SJCRH30 (cell line): Measurements from ENCODE around the gene MYT1. TPM values are rescaled to one million over a fixed set of nuclear protein-coding genes. Genes with fewer than 3 reads are reported as not detected.
"Not testable (repeated sequence)": the region's sequence is repeated elsewhere in the genome, so short reads cannot be mapped to it uniquely, and the experiment has no call there.

Experiments
- DNase-seq, 2 experiments: peaks; one replicate each; pipeline ENCODE4 v3.0.0-alpha.2; 2015 to 2020
- H3K27ac ChIP-seq: fragments of 250-450 bp; sonication (Bioruptor Pico); 2 replicates; pipeline ENCODE4 v1.5.1; 2020; ENCODE audit warnings: mild to moderate bottlenecking, moderate library complexity
- H3K27me3 ChIP-seq: fragments of 250-450 bp; sonication (Bioruptor Pico); 2 replicates; pipeline ENCODE4 v1.5.1; 2020; ENCODE audit warnings: mild to moderate bottlenecking, moderate library complexity
- H3K36me3 ChIP-seq: fragments of 250-450 bp; sonication (Bioruptor Pico); 2 replicates; pipeline ENCODE4 v1.5.1; 2020; ENCODE audit warnings: mild to moderate bottlenecking, moderate library complexity
- H3K4me1 ChIP-seq: fragments of 250-450 bp; sonication (Bioruptor Pico); 2 replicates; pipeline ENCODE4 v1.5.1; 2020; ENCODE audit warnings: mild to moderate bottlenecking, moderate library complexity
- H3K4me3 ChIP-seq: fragments of 250-450 bp; sonication (Bioruptor Pico); 2 replicates; pipeline ENCODE4 v1.5.1; 2020; ENCODE audit warnings: mild to moderate bottlenecking, moderate library complexity
- H3K9me3 ChIP-seq: fragments of 250-450 bp; sonication (Bioruptor Pico); replicated peaks from 2 replicates; pipeline ENCODE4 v1.5.1; 2020; ENCODE audit warnings: mild to moderate bottlenecking, moderate library complexity
- total RNA-seq: library from RNA; depleted of rRNA; stranded (reverse); fragments of >200 nt; shearing (Covaris generic); gene quantifications from 2 replicates; pipeline ENCODE4 v1.2.3, GENCODE V29; 2014

MYT1 gene
- total RNA-seq, 1 experiment from 2014 or later = not detected

DNA sequence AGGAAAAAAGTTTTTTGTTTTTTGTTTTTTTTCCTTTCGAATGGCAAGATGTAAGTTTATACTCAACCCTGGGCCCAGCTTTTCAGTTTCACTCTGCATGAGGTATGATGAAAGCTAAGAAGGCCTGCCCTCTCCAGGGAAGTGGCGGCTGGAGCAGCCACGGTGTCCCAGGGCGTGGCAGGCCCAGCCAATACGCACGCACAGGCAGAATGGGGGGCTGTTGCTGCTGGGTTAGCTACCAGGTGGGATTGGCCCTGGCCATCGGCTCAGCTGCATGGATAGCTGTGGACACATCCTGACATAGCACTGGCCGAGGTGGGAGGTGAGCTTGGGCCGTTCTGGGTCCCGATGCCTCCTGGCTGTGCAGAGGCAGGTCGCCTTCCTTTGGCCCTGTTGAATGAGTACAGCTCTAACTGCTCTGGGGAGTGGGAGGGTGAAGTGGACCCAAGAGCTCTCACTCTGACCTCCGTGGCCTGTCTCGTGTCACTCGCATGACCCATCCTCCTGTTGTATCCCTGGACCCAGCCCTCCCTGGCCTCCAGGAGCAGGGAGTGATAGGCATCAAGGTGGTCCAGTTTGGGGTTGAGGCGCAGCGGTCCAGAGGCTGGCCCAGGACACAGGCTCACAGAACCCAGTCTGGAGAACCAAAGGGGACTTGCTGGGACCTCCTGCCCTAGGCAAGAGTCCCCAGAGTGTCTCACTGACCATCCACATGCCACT lies 18.1 kb downstream of the MYT1 start:
- Histone ChIP-seq H3K27ac (no peak overlapping the region), H3K4me3 (no peak overlapping the region), H3K36me3 (no peaks in the 10 kb centered on the region), H3K9me3 (peaks cover 4% of the 10 kb centered on the region; the same call in 1 of the 2 replicates), H3K4me1 (no peaks in the 10 kb centered on the region), H3K27me3 (peaks cover 20% of the 10 kb centered on the region; the same call in 1 of the 2 replicates)
- no peak for DNase-seq

DNA sequence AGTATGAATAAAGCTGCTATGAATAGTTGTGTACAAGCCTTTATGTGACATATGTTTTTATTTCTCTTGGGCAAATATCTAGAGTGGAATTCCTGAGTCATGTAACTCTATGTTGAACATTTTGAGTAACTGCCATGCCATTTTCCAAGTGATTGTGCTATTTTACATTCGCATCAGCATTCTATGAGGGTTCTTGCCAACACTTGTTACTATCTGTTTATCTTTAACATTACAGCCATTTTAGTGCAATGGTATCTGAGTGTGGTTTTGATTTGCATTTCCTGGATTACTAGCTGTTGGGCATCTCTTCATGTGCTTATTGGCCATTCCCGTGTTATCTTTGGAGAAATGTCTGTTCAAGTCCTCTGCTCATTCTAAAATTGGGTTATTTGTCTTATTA lies 19.1 kb downstream of the MYT1 start:
- H3K27ac ChIP-seq = no peak overlapping the region
- H3K36me3 ChIP-seq = no peaks in the 10 kb centered on the region
- no peak overlapping the region for H3K4me3 ChIP-seq
- H3K27me3 ChIP-seq = peaks cover 20% of the 10 kb centered on the region; the same call in 1 of the 2 replicates
- H3K4me1 ChIP-seq = no peaks in the 10 kb centered on the region
- H3K9me3 ChIP-seq = peaks cover 4% of the 10 kb centered on the region; the same call in 1 of the 2 replicates
- no peak for DNase-seq

DNA sequence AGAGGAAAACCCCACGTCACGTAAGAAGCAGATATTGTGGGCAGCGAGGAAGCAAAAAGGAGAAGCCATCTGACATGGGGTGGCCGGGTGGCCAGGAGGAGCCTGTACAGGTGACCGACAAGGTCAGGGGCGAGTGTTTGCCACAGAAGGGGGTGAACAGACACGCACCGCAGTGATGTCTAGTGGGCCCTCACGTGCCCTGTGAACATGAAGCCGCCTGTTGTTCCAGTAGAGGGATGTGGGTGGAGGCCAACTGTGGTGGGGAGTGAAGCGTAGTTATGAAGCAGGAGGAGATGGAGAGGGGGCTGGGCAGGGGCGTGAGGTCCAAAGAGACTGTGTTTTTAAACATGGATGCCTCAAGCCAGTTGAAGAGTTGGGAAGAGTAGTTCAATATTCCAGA lies 20.5 kb downstream of the MYT1 start:
- peaks cover 20% of the 10 kb centered on the region; the same call in 1 of the 2 replicates for H3K27me3 ChIP-seq
- no peaks in the 10 kb centered on the region for H3K4me1 ChIP-seq
- H3K36me3 ChIP-seq = no peaks in the 10 kb centered on the region
- H3K4me3 ChIP-seq = no peak overlapping the region
- H3K9me3 ChIP-seq = peaks cover 3% of the 10 kb centered on the region; the same call in 1 of the 2 replicates
- no peak for DNase-seq
- H3K27ac ChIP-seq = no peak overlapping the region

GRCh38 chr20:64185276-64185900 lies 21.1 kb downstream of the MYT1 start:
- H3K27me3 ChIP-seq = peaks cover 20% of the 10 kb centered on the region; the same call in 1 of the 2 replicates
- no peak for DNase-seq
- no peak overlapping the region for H3K4me3 ChIP-seq
- H3K9me3 ChIP-seq = no peaks in the 10 kb centered on the region
- no peak overlapping the region for H3K27ac ChIP-seq
- no peaks in the 10 kb centered on the region for H3K4me1 ChIP-seq
- H3K36me3 ChIP-seq = no peaks in the 10 kb centered on the region

DNA sequence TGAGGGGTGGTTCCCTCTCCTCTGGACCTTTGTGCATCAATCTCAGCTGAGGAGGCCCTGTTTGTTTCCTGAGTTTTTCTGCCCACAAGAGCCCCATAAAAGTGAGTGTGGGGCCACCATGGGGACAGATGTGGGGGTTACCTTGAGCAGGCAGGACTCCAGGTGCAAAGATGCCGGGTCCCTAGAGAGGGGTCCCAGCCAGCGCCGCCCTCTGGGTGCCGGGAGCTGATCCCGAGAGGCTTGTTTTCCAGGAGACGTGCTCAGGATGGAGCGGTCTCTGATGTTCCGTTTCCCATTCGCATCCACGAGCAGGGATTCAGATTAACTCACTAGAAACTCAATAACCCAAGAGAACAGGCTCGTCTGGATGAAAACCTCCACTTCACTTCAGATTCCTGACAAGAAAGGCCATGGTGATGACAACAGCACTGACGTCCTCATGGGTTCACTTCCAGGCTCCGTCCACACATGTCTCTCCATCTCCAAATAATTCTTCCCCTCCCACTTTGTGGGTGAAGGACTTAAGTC lies 21.9 kb downstream of the MYT1 start:
- Histone ChIP-seq H3K36me3 (no peaks in the 10 kb centered on the region), H3K27ac (no peak overlapping the region), H3K4me3 (no peak overlapping the region), H3K4me1 (no peaks in the 10 kb centered on the region), H3K27me3 (peaks cover 20% of the 10 kb centered on the region; the same call in 1 of the 2 replicates), H3K9me3 (no peaks in the 10 kb centered on the region)
- no peak for DNase-seq

DNA sequence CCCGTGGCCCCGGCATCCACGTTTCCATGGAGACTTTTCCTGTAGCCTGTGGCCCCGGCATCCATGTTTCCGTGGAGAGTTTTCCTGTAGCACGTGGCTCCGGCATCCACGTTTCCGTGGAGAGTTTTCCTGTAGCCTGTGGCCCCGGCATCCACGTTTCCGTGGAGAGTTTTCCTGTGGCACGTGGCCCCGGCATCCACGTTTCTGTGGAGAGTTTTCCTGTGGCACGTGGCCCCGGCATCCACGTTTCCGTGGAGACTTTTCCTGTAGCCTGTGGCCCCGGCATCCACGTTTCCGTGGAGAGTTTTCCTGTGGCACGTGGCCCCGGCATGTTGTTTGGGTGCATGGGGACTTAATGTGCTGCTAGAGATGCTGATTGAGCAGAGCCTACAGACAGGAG lies 23.0 kb downstream of the MYT1 start:
- not testable (repeated sequence) for H3K36me3 ChIP-seq, H3K27ac ChIP-seq, H3K9me3 ChIP-seq, H3K4me3 ChIP-seq, DNase-seq, H3K4me1 ChIP-seq
- peaks cover 14% of the 10 kb centered on the region; the same call in 1 of the 2 replicates for H3K27me3 ChIP-seq

DNA sequence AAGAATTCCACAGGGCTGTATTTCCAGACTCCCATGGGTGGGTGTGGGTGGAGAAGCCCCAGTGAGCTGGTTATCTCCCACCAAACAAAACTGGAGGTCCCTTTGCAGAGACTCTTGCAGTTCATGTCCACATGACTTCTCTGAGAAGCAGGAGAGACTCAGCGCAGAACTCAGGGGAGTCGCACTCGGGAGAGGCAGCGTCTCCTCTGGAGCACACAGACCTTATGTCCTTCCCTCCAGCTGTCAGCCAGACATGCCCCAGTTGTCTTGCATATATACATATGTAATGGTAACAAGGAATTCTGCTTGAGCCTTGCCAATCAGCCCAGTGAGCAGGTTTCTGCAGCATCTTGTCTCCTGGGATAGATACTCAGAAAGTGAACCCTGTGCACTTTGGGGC lies 23.8 kb downstream of the MYT1 start:
- Histone ChIP-seq H3K9me3 (no peaks in the 10 kb centered on the region), H3K36me3 (no peaks in the 10 kb centered on the region), H3K27ac (no peak overlapping the region), H3K4me3 (no peak overlapping the region), H3K4me1 (no peaks in the 10 kb centered on the region), H3K27me3 (peaks cover 9% of the 10 kb centered on the region; the same call in 1 of the 2 replicates)
- DNase-seq = no peak

DNA sequence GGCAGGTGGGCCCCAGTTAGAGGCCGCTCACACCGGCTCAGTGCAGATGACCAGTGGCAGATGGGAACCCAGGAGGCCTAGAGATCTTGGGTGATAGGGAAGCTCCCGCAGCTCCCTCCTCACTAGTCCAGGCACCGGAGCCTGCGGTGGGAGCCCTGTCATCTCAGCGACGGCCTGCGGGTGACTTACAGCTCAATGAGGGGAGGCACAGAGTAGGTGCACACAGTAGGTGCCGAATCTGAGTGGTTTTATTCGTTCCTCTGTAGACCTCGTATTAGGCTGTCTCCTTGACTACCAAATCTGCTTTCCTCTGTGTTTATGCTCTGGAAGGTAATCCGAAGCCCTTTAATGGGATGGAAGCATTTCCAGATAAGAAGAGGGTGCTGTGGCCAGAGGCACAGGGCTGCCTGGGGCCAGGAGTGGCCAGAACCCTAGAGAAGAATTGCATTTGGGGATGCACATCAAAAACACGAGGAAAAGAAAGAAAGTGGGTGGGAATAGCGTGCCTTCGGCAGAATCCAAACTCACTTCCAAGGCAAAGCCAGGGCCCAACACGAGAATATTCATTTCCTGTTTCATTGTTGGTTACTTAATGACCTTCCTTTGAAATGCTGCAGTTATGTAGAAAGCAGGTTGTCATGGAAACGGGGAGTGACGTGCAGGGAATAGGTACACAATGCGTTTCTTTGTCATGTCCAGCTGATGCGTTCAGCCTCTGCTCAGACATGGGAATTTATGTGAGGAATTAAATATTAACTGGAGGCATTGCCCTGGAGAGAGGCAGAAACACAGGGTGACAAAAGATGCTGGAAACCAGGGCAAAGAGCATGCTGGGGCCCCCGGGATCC lies 24.7 kb downstream of the MYT1 start:
- Histone ChIP-seq H3K27ac (no peak overlapping the region), H3K36me3 (no peaks in the 10 kb centered on the region), H3K4me3 (no peak overlapping the region), H3K27me3 (peaks cover 9% of the 10 kb centered on the region; the same call in 1 of the 2 replicates), H3K4me1 (no peaks in the 10 kb centered on the region), H3K9me3 (no peaks in the 10 kb centered on the region)
- DNase-seq = no peak

- H3K9me3 ChIP-seq = no peaks in the 10 kb centered on the region
- no peaks in the 10 kb centered on the region for H3K36me3 ChIP-seq
- DNase-seq = no peak
- no peak overlapping the region for H3K27ac ChIP-seq
- no peak overlapping the region for H3K4me3 ChIP-seq
- no peaks in the 10 kb centered on the region for H3K4me1 ChIP-seq
- H3K27me3 ChIP-seq = peaks cover 4% of the 10 kb centered on the region; the same call in 1 of the 2 replicates
Measured at GRCh38 chr20:64189530-64189966, 25.3 kb downstream of the MYT1 start.

GRCh38 chr20:64189986-64190385 lies 25.7 kb downstream of the MYT1 start:
- no peak overlapping the region for H3K27ac ChIP-seq
- DNase-seq = no peak
- no peaks in the 10 kb centered on the region for H3K27me3 ChIP-seq
- H3K9me3 ChIP-seq = no peaks in the 10 kb centered on the region
- no peaks in the 10 kb centered on the region for H3K36me3 ChIP-seq
- no peaks in the 10 kb centered on the region for H3K4me1 ChIP-seq
- no peak overlapping the region for H3K4me3 ChIP-seq

GRCh38 chr20:64191002-64191401 lies 26.8 kb downstream of the MYT1 start:
- Histone ChIP-seq H3K9me3 (no peaks in the 10 kb centered on the region), H3K27ac (no peak overlapping the region), H3K4me3 (no peak overlapping the region), H3K36me3 (no peaks in the 10 kb centered on the region), H3K27me3 (no peaks in the 10 kb centered on the region; the same call in 1 of the 2 replicates), H3K4me1 (no peaks in the 10 kb centered on the region)
- DNase-seq = no peak

DNA sequence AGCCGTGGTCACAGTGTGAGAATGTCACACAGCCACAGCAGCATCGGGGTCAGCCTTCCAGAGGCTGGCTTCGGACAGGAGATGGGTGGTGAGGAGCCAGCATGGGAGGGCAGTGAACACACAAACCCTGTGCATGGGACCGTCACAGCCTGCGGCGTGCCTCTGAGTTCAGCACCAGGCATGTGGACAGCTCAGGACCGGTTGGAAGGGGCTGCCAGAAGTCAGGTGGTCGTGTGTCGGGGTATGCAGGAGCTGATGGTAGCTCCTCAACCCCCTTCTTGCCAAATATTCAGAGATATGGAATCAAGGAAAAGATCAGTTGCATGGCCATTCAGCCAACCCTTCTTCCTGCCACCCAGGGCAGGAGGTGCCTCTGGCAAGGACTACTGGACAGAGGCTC lies 28.2 kb downstream of the MYT1 start:
- no peak for DNase-seq
- Histone ChIP-seq H3K9me3 (no peaks in the 10 kb centered on the region), H3K36me3 (no peaks in the 10 kb centered on the region), H3K27me3 (no peaks in the 10 kb centered on the region; the same call in 1 of the 2 replicates), H3K4me1 (no peaks in the 10 kb centered on the region), H3K27ac (no peak overlapping the region), H3K4me3 (no peak overlapping the region)

GRCh38 chr20:64193058-64193457 lies 28.8 kb downstream of the MYT1 start:
- H3K27me3 ChIP-seq = no peaks in the 10 kb centered on the region; the same call in 1 of the 2 replicates
- no peaks in the 10 kb centered on the region for H3K9me3 ChIP-seq
- no peaks in the 10 kb centered on the region for H3K4me1 ChIP-seq
- no peak overlapping the region for H3K4me3 ChIP-seq
- H3K27ac ChIP-seq = no peak overlapping the region
- DNase-seq = no peak
- H3K36me3 ChIP-seq = no peaks in the 10 kb centered on the region

DNA sequence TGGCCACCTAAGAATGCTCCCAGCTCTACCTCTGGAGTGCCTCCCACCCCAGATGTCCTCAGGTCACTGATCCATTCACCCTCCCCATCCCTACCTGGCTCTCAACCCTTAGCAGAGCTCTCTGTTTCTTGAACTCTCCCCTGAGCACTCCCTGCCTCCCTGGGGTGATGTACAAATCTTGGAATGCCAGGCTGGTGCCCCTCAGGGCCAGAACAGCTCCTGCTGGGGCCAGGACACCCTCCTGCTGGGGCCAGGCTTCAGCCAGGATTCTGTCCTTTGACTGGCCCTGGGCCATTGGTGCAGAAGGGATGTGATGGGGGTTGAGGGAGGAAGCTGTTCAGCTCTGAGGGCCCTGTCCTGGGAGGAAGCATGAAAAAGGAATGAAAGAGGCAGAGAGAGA lies 30.0 kb downstream of the MYT1 start:
- H3K36me3 ChIP-seq = no peaks in the 10 kb centered on the region
- no peak overlapping the region for H3K4me3 ChIP-seq
- H3K9me3 ChIP-seq = no peaks in the 10 kb centered on the region
- H3K4me1 ChIP-seq = no peaks in the 10 kb centered on the region
- H3K27ac ChIP-seq = no peak overlapping the region
- peaks cover 7% of the 10 kb centered on the region; the same call in 1 of the 2 replicates for H3K27me3 ChIP-seq
- no peak for DNase-seq
